K562 (cell line): ENCODE results near the gene SV2A. TPM values are rescaled to one million over a fixed set of nuclear protein-coding genes. Genes with fewer than 3 reads are reported as not detected.

Source experiments
- BCOR ChIP-seq: fragments of 450-650 bp; IDR thresholded peaks from 2 replicates; pipeline ENCODE4 v1.6.1; 2016
- BRD4 ChIP-seq: fragments of 200-600 bp; sonication (generic); IDR thresholded peaks from 2 replicates; pipeline ENCODE4 v1.6.1; 2017; ENCODE audit warnings: inconsistent platforms
- E2F3 ChIP-seq: fragments of 250-450 bp; sonication (Bioruptor Pico); IDR thresholded peaks from 2 replicates; pipeline ENCODE4 v1.4.0; 2020; ENCODE audit warnings: mild to moderate bottlenecking
- FOXJ2 ChIP-seq: fragments of 200-800 bp; sonication (Bioruptor generic); IDR thresholded peaks from 2 replicates; pipeline ENCODE4 v1.6.1; 2016; ENCODE audit warnings: missing genetic modification characterization, missing compliant biosample characterization
- MIER1 ChIP-seq: fragments of 450-650 bp; IDR thresholded peaks from 2 replicates; pipeline ENCODE4 v1.6.1; 2016; ENCODE audit warnings: antibody characterized with exemption, mild to moderate bottlenecking, low read depth
- NBN ChIP-seq: fragments of 450-650 bp; IDR thresholded peaks from 2 replicates; pipeline ENCODE4 v1.6.1; 2016; ENCODE audit warnings: low read depth, mild to moderate bottlenecking
- NELFE ChIP-seq: IDR thresholded peaks from 2 replicates; pipeline ENCODE4 v1.6.1; 2011; ENCODE audit warnings: mild to moderate bottlenecking; ENCODE audit not compliant: insufficient read depth, insufficient read length
- NFE2L1 ChIP-seq: fragments of 450-650 bp; IDR thresholded peaks from 2 replicates; pipeline ENCODE4 v1.6.1; 2016; ENCODE audit warnings: missing genetic modification characterization, low read depth, mild to moderate bottlenecking, missing compliant biosample characterization, moderate library complexity, borderline replicate concordance
- NR2F6 ChIP-seq: fragments of 450-650 bp; formaldehyde crosslinking; IDR thresholded peaks from 2 replicates; pipeline ENCODE4 v1.4.0; 2020; ENCODE audit warnings: mild to moderate bottlenecking
- PHF21A ChIP-seq: fragments of 450-650 bp; IDR thresholded peaks from 2 replicates; pipeline ENCODE4 v1.6.1; 2017; ENCODE audit warnings: low read depth, borderline replicate concordance
- POLR2AphosphoS2 ChIP-seq: IDR thresholded peaks from 2 replicates; pipeline ENCODE4 v1.6.1; 2012; ENCODE audit warnings: low read length, improper control_type of control experiment
- RBM22 ChIP-seq: fragments of 200-400 bp; formaldehyde crosslinking; IDR thresholded peaks from 2 replicates; pipeline ENCODE4 v1.6.1; 2018; ENCODE audit warnings: low read length, low read depth; ENCODE audit not compliant: poor library complexity, severe bottlenecking
- SIN3B ChIP-seq: fragments of 450-650 bp; IDR thresholded peaks from 2 replicates; pipeline ENCODE4 v1.6.1; 2017; ENCODE audit warnings: low read depth, mild to moderate bottlenecking, moderate library complexity
- SOX6 ChIP-seq: fragments of 450-650 bp; IDR thresholded peaks from 2 replicates; pipeline ENCODE4 v1.6.1; 2014; ENCODE audit warnings: mild to moderate bottlenecking
- TEAD4 ChIP-seq, 2 experiments: sonication (generic) in 1 of 2; formaldehyde crosslinking in 1 of 2; IDR thresholded peaks; 2 replicates each; pipeline versions ENCODE4 v1.6.1 to v1.8.0; 2012 to 2022; ENCODE audit warnings: borderline replicate concordance in 1 of 2, inconsistent platforms in 1 of 2, low read length in 1 of 2, mild to moderate bottlenecking in 1 of 2, missing genetic modification reagents in 1 of 2
- YBX1 ChIP-seq: fragments of 450-650 bp; IDR thresholded peaks from 2 replicates; pipeline ENCODE4 v1.7.1; 2016; ENCODE audit warnings: mild to moderate bottlenecking
- ZNF175 ChIP-seq: fragments of 200-800 bp; sonication (Bioruptor generic); IDR thresholded peaks from 2 replicates; pipeline ENCODE4 v1.6.1; 2016; ENCODE audit warnings: low read depth, mild to moderate bottlenecking, missing genetic modification characterization, missing compliant biosample characterization
- ZNF354B ChIP-seq: fragments of 250-450 bp; sonication (Bioruptor Pico); IDR thresholded peaks from 2 replicates; pipeline ENCODE4 v1.4.0; 2020
- ZNF583 ChIP-seq: fragments of 250-450 bp; sonication (Bioruptor Pico); IDR thresholded peaks from 2 replicates; pipeline ENCODE4 v1.4.0; 2020
- ZNF780A ChIP-seq: fragments of 250-450 bp; sonication (Bioruptor Pico); IDR thresholded peaks from 2 replicates; pipeline ENCODE4 v1.5.0; 2021; ENCODE audit warnings: mild to moderate bottlenecking
- polyA plus RNA-seq, 8 experiments: library from polyadenylated mRNA; depleted of rRNA in 4 of 8; stranded (reverse) in 5 of 8; unstranded in 3 of 8; fragments of >200 nt; fragmentation: Nextera tagmentation in 2 of 8; fragmentation: Illumina TruSeq in 1 of 8; extraction: Ambion mirVana in 2 of 8; extraction: Trizol in 1 of 8; gene quantifications; 2 replicates each; pipeline versions ENCODE4 v1.2.1 to v1.2.3, GENCODE V29; 2011 to 2014; ENCODE audit warnings: inconsistent platforms in 1 of 8, missing spikeins in 1 of 8
- total RNA-seq, 7 experiments: library from RNA; depleted of rRNA in 6 of 7; stranded (reverse); fragments of >200 nt in 6 of 7; fragmentation: Illumina TruSeq in 2 of 7; extraction: Trizol in 2 of 7; gene quantifications; 2 replicates each; pipeline versions ENCODE4 v1.2.1 to v1.2.3, GENCODE V29; 2011 to 2021; ENCODE audit warnings: low replicate concordance in 1 of 7
- TF ChIP-seq, protein P1 (sequence below), 2 experiments: fragments of 200-800 bp in 1 of 2; sonication (Bioruptor generic) in 1 of 2; sonication (generic) in 1 of 2; formaldehyde crosslinking in 1 of 2; IDR thresholded peaks in 1 of 2; conservative IDR thresholded peaks in 1 of 2; 2 replicates each; pipeline versions ENCODE4 v1.5.0 to v1.6.1; 2016 to 2020; ENCODE audit warnings: missing compliant biosample characterization in 1 of 2, missing genetic modification characterization in 1 of 2, missing genetic modification reagents in 1 of 2
- TF ChIP-seq, protein P2 (sequence below): IDR thresholded peaks from 2 replicates; pipeline ENCODE4 v1.6.1; 2011; ENCODE audit warnings: borderline replicate concordance, low read depth, mild to moderate bottlenecking, moderate library complexity, low read length; ENCODE audit not compliant: insufficient read depth, poor library complexity, severe bottlenecking
- TF ChIP-seq, protein P3 (sequence below): fragments of 450-650 bp; IDR thresholded peaks from 2 replicates; pipeline ENCODE4 v1.7.1; 2018; ENCODE audit warnings: mild to moderate bottlenecking, low read depth; ENCODE audit not compliant: partially characterized antibody

SV2A gene
- total and polyA plus RNA-seq, 9 of the 15 experiments (the other 6 are each of a cell fraction or from before 2014, with no cell fraction given): 0.07 to 0.22 (median 0.11) TPM; not detected in 1

DNA sequence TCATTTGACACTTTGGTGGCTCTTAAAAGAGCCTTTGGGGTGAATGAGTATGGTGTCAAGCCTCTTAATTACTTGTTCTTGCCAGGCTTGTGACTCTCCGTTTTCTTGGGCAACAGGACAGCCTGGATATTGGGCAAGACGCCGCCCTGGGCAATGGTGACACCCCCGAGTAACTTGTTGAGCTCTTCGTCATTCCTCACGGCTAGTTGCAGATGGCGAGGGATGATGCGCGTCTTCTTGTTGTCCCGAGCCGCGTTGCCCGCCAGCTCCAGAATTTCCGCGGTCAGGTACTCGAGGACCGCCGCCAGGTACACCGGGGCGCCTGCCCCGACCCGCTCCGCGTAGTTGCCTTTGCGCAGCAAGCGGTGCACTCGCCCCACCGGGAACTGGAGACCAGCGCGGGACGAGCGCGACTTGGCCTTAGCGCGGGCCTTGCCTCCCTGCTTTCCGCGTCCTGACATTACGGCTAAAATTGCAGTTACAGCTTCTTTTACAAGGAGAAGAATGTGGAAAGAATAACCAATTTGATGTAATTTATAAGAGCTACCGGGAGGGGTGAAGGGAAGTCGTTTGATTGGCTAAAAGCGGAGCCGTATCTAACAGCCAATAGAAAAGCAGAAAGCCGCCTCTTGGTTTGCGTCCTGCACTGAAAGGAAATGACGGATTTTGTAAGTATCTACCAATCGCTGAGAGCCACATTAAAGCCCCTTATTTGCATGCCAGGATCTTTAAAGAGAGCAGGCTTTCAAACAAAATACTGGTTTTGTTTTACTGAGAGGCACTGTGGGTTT, 30.0 kb downstream of the SV2A start (continued):
- no peak for TF ChIP-seq SIN3B
- TF ChIP-seq ZNF583: no peak
- no peak for TF ChIP-seq FOXJ2 (tag)
- no peak for TF ChIP-seq MIER1
- TF ChIP-seq NBN: no peak
- no peak for TF ChIP-seq ZNF354B (CRISPR knock-in tag)
- TF ChIP-seq BCOR: 0 out of 2 replicates have a peak, but pooled peaks have one; percentile 18
- no peak for TF ChIP-seq SOX6
- TF ChIP-seq TEAD4 (IDR thresholded peaks at IDR 0.05; ENCODE audit: low read length): peak; percentile 50
- no peak for TF ChIP-seq TEAD4 (CRISPR knock-in tag; IDR thresholded peaks at IDR 0.05; ENCODE audit: borderline replicate concordance)
- TF ChIP-seq POLR2AphosphoS2: no peak
- TF ChIP-seq, protein P1, sequence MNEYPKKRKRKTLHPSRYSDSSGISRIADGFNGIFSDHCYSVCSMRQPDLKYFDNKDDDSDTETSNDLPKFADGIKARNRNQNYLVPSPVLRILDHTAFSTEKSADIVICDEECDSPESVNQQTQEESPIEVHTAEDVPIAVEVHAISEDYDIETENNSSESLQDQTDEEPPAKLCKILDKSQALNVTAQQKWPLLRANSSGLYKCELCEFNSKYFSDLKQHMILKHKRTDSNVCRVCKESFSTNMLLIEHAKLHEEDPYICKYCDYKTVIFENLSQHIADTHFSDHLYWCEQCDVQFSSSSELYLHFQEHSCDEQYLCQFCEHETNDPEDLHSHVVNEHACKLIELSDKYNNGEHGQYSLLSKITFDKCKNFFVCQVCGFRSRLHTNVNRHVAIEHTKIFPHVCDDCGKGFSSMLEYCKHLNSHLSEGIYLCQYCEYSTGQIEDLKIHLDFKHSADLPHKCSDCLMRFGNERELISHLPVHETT (CRISPR knock-in tag; conservative IDR thresholded peaks at IDR 0.05 in 1 of 2, IDR thresholded peaks at IDR 0.05 in 1 of 2): no peak
- TF ChIP-seq E2F3 (CRISPR knock-in tag): no peak
- peak; percentile 100 for TF ChIP-seq RBM22
- no peak for TF ChIP-seq PHF21A
- TF ChIP-seq, protein P2, sequence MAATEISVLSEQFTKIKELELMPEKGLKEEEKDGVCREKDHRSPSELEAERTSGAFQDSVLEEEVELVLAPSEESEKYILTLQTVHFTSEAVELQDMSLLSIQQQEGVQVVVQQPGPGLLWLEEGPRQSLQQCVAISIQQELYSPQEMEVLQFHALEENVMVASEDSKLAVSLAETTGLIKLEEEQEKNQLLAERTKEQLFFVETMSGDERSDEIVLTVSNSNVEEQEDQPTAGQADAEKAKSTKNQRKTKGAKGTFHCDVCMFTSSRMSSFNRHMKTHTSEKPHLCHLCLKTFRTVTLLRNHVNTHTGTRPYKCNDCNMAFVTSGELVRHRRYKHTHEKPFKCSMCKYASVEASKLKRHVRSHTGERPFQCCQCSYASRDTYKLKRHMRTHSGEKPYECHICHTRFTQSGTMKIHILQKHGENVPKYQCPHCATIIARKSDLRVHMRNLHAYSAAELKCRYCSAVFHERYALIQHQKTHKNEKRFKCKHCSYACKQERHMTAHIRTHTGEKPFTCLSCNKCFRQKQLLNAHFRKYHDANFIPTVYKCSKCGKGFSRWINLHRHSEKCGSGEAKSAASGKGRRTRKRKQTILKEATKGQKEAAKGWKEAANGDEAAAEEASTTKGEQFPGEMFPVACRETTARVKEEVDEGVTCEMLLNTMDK: no peak
- TF ChIP-seq NR2F6 (CRISPR knock-in tag): no peak
- TF ChIP-seq NELFE: no peak
- no peak for TF ChIP-seq ZNF175 (CRISPR knock-in tag)
- no peak; the same call in 1 of the 2 replicates for TF ChIP-seq BRD4
- no peak for TF ChIP-seq YBX1
- TF ChIP-seq, protein P3, sequence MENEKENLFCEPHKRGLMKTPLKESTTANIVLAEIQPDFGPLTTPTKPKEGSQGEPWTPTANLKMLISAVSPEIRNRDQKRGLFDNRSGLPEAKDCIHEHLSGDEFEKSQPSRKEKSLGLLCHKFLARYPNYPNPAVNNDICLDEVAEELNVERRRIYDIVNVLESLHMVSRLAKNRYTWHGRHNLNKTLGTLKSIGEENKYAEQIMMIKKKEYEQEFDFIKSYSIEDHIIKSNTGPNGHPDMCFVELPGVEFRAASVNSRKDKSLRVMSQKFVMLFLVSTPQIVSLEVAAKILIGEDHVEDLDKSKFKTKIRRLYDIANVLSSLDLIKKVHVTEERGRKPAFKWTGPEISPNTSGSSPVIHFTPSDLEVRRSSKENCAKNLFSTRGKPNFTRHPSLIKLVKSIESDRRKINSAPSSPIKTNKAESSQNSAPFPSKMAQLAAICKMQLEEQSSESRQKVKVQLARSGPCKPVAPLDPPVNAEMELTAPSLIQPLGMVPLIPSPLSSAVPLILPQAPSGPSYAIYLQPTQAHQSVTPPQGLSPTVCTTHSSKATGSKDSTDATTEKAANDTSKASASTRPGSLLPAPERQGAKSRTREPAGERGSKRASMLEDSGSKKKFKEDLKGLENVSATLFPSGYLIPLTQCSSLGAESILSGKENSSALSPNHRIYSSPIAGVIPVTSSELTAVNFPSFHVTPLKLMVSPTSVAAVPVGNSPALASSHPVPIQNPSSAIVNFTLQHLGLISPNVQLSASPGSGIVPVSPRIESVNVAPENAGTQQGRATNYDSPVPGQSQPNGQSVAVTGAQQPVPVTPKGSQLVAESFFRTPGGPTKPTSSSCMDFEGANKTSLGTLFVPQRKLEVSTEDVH: peak; percentile 15
- TF ChIP-seq NFE2L1 (tag): no peak
- TF ChIP-seq ZNF780A: no peak
